Activated T-cell treated with anti-CD3 and anti-CD28 coated beads, Interleukin-2, amount 50 U/mL, for 24 hours (primary cell): ENCODE results near the gene ZZZ3.
"Not testable (repeated sequence)": the region's sequence is repeated elsewhere in the genome, so short reads cannot be mapped to it uniquely, and the experiment has no call there.

ENCODE experiments used
- DNase-seq: peaks from one replicate; pipeline ENCODE4 v3.0.0-alpha.2; 2020
- H3K27ac Mint-ChIP-seq: 2 replicates; pipeline ENCODE4 v1.8.0; 2020; ENCODE audit warnings: mild to moderate bottlenecking, mixed read lengths
- H3K27me3 Mint-ChIP-seq: 2 replicates; pipeline ENCODE4 v1.8.0; 2020; ENCODE audit warnings: mixed read lengths
- H3K36me3 Mint-ChIP-seq: 2 replicates; pipeline ENCODE4 v1.8.0; 2020; ENCODE audit warnings: low read depth, mixed read lengths
- H3K4me1 Mint-ChIP-seq: 2 replicates; pipeline ENCODE4 v1.8.0; 2020; ENCODE audit warnings: low read depth, mixed read lengths
- H3K4me3 Mint-ChIP-seq: 2 replicates; pipeline ENCODE4 v1.8.0; 2020; ENCODE audit warnings: mild to moderate bottlenecking, moderate library complexity, mixed read lengths
- H3K9me3 Mint-ChIP-seq: 2 replicates; pipeline ENCODE4 v1.8.0; 2020; ENCODE audit warnings: mixed read lengths

ZZZ3 gene

DNA sequence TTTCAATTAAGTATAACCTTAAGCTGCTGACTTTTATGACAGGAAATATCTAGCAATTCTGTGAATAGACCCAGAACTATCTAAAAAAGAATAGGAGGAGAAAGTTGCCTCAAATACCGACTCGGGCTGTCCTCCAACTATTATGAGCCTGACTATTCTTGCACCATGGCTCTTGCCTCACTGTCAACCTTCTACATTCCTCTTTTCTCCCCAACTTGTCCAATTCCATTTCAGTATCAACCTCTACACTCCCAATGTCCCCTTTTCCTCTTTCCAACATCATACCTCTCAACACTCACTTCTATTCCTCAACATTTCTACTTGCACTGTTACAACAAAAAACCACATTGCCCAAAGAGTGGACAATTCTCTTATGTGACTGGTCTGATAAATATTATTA, 2.3 kb downstream of the ZZZ3 start:
- peak overlapping the region; percentile 32 for H3K4me3 Mint-ChIP-seq
- H3K36me3 Mint-ChIP-seq = peaks cover 39% of the 10 kb centered on the region
- peaks cover 56% of the 10 kb centered on the region for H3K4me1 Mint-ChIP-seq
- no peak for DNase-seq
- no peaks in the 10 kb centered on the region for H3K27me3 Mint-ChIP-seq
- peak overlapping the region; percentile 11 for H3K27ac Mint-ChIP-seq
- H3K9me3 Mint-ChIP-seq = no peaks in the 10 kb centered on the region

- H3K4me1 Mint-ChIP-seq = peaks cover 55% of the 10 kb centered on the region
- DNase-seq = no peak
- H3K9me3 Mint-ChIP-seq = no peaks in the 10 kb centered on the region
- H3K36me3 Mint-ChIP-seq = peaks cover 47% of the 10 kb centered on the region
- no peak overlapping the region for H3K4me3 Mint-ChIP-seq
- H3K27me3 Mint-ChIP-seq = no peaks in the 10 kb centered on the region
- H3K27ac Mint-ChIP-seq = peak overlapping the region; percentile 26
Measured at GRCh38 chr1:77678660-77679610, 3.5 kb downstream of the ZZZ3 start.

- not testable (repeated sequence) for H3K27me3 Mint-ChIP-seq, H3K27ac Mint-ChIP-seq, H3K9me3 Mint-ChIP-seq, H3K4me3 Mint-ChIP-seq, DNase-seq
- H3K36me3 Mint-ChIP-seq = peaks cover 41% of the 10 kb centered on the region
- H3K4me1 Mint-ChIP-seq = peaks cover 74% of the 10 kb centered on the region
Measured at GRCh38 chr1:77674807-77675206, 7.7 kb downstream of the ZZZ3 start.

- peak overlapping the region; percentile 38 for H3K27ac Mint-ChIP-seq
- no peaks in the 10 kb centered on the region for H3K27me3 Mint-ChIP-seq
- H3K4me3 Mint-ChIP-seq = no peak overlapping the region
- DNase-seq = no peak
- peaks cover 75% of the 10 kb centered on the region for H3K4me1 Mint-ChIP-seq
- no peaks in the 10 kb centered on the region for H3K9me3 Mint-ChIP-seq
- H3K36me3 Mint-ChIP-seq = peaks cover 40% of the 10 kb centered on the region
Measured at GRCh38 chr1:77673716-77674355, 8.6 kb downstream of the ZZZ3 start.

- Mint-ChIP-seq H3K36me3 (peaks cover 35% of the 10 kb centered on the region), H3K4me1 (peaks cover 74% of the 10 kb centered on the region), H3K27me3 (no peaks in the 10 kb centered on the region), H3K4me3 (no peak overlapping the region), H3K27ac (peak overlapping the region; percentile 87), H3K9me3 (no peaks in the 10 kb centered on the region)
- no peak for DNase-seq
Measured at GRCh38 chr1:77673030-77673429, 9.4 kb downstream of the ZZZ3 start.

DNA sequence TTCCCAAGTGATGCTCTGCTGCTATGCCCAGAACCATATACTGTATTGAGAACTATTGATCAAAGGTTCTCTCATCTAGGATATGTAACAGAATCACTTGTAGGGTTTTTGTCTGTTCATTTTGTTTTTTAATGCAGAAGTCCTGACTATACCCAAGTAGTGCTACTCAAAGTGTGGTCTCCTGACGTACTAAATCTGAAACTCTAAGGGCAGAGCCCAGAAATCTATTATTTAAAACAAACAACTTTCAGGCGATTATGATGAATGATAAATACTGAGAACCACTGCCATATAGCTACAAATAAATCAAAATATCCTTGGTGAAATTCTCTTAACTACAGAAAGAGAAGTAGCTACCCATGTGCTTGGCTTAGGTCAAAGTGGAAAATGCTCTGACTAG, 10.1 kb downstream of the ZZZ3 start:
- H3K9me3 Mint-ChIP-seq = no peaks in the 10 kb centered on the region
- peaks cover 74% of the 10 kb centered on the region for H3K4me1 Mint-ChIP-seq
- no peak for DNase-seq
- H3K27ac Mint-ChIP-seq = peak overlapping the region; percentile 87
- no peaks in the 10 kb centered on the region for H3K27me3 Mint-ChIP-seq
- H3K4me3 Mint-ChIP-seq = no peak overlapping the region
- H3K36me3 Mint-ChIP-seq = peaks cover 35% of the 10 kb centered on the region

DNA sequence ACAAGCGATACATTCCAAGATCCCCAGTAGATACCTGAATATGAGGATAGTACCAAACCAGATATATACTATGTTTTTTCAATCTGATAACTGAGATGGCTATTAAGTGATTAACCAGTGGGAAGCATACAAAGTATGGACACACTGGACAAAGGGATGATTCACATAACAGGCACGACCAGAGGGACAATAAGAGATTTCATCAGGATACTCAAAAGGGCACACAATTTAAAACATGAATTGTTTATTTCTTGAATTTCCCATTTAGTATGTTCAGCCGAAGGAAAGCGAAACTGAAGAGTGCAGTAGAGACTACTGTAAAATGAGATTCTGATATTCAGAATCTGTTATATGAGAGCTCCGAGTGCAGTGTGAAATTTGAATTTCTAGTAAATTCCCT, 10.6 kb downstream of the ZZZ3 start:
- peak overlapping the region; percentile 55 for H3K27ac Mint-ChIP-seq
- peaks cover 35% of the 10 kb centered on the region for H3K36me3 Mint-ChIP-seq

GRCh38 chr1:77670330-77670729, 12.1 kb downstream of the ZZZ3 start:
- no peaks in the 10 kb centered on the region for H3K9me3 Mint-ChIP-seq

More for the DNA sequence above, 10.6 kb downstream of the ZZZ3 start:
- Mint-ChIP-seq H3K4me1 (peaks cover 75% of the 10 kb centered on the region), H3K27me3 (no peaks in the 10 kb centered on the region), H3K9me3 (no peaks in the 10 kb centered on the region), H3K4me3 (no peak overlapping the region)
- no peak for DNase-seq

DNA sequence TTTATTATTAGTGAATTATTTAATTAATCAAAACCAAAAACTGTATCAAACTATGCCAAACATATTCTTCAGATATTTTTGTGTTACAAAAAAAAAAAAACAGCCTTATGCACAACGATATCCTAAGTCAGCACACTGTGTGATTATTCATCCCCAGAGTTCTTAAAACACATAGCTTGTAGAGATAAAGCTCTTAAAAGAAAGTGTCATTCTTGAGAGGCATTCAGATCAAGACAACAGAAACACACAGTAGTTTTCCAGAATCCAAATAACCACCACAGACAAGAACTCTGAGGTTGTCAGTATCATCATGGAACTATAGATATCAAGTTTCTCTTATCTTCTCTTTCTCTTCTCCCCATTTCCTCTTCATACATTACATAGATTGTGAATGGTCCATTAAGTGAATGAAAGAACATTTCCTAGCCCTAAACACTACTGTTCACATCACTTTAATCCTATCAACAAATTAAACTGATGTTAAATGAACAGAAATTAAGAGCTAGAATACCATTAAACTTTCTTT, 13.5 kb downstream of the ZZZ3 start:
- Mint-ChIP-seq H3K4me3 (no peak overlapping the region), H3K9me3 (no peaks in the 10 kb centered on the region), H3K36me3 (peaks cover 19% of the 10 kb centered on the region), H3K27me3 (no peaks in the 10 kb centered on the region), H3K4me1 (peaks cover 76% of the 10 kb centered on the region), H3K27ac (peak overlapping the region; percentile 79)
- no peak for DNase-seq

More at GRCh38 chr1:77670330-77670729, 12.1 kb downstream of the ZZZ3 start:
- Mint-ChIP-seq H3K27me3 (no peaks in the 10 kb centered on the region), H3K4me1 (peaks cover 74% of the 10 kb centered on the region), H3K36me3 (peaks cover 27% of the 10 kb centered on the region), H3K4me3 (no peak overlapping the region), H3K27ac (peak overlapping the region; percentile 33)
- no peak for DNase-seq

DNA sequence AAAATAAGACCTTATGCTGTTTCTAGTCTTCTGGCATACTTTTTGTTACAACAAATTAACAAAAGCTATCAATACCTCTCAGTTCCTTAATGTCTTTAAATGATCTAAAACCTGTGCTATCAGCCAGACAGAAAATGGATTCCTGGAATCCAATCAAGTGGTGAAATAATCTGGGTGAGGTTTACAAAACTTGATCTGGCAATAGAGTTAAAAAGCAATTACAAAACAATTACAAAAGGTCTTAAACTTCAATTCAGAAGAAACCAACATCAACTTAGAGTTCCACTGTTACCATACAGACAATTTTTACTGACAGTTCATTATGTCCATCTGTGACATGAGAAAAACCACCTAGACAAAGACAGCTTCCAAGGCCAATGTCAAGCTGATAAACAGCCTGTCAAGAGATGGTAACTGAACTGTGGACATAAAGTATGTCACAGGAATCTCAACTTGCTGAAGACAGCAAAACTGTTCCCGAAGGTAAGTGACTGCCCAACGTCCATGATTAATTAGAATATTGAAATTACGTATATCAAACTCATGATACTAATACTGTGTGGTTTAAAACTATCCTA, 17.4 kb downstream of the ZZZ3 start:
- no peak for DNase-seq
- Mint-ChIP-seq H3K27ac (peak overlapping the region; percentile 4), H3K36me3 (peaks cover 24% of the 10 kb centered on the region), H3K4me1 (peaks cover 68% of the 10 kb centered on the region), H3K27me3 (no peaks in the 10 kb centered on the region), H3K9me3 (no peaks in the 10 kb centered on the region), H3K4me3 (no peak overlapping the region)

DNA sequence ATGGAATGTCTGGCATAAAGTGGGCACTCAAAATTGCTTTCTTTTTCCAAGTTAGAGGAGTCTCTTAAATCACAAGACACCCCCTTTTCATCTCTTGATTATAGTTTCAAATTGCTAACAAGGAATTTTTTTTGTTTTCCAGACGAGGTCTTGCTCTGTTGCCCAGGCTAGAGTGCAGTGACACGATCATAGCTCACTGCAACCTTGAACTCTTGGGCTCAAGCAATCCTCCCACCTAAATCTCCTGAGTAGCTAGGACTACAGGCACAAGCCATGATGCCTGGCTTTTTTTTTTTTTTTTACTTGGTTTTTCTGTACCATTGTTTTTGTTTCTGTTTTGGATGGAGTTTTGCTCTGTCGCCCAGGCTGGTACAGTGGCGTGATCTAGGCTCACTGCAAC, 20.8 kb downstream of the ZZZ3 start:
- Mint-ChIP-seq H3K4me1 (peaks cover 53% of the 10 kb centered on the region), H3K27me3 (no peaks in the 10 kb centered on the region), H3K4me3 (no peak overlapping the region), H3K9me3 (no peaks in the 10 kb centered on the region), H3K36me3 (peaks cover 30% of the 10 kb centered on the region), H3K27ac (peak overlapping the region; percentile 50)
- no peak for DNase-seq

DNA sequence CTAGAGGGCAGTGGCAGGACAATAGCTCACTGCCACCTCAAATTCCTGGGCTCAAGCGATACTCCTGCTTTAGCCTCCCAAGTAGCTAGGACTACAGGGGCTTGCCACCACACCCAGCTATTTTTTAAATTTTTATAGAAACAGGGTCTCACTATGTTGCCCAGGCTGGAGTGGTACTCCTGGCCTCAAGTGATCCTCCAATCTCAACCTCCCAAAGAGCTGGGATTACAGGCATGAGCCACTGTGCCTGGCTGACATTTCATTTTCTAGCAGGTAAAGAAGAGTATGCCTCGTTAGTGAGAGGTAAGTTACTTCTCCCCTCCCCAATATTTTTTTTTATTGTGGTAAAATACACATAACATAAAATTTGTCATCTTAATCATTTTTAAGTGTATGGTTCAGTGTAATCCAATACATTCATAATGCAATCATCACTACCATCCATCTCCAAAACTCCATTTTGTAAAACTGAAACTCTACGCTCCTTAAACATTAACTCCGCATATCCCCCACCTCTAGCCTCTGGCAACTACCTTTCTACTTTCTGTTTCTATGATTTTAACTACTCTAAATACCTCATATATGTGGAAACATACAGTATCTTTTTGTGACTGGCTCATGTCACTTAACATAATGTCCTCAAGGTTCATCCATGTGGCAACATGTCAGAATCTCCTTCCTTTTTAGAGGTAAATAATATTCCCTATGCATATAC, 22.4 kb downstream of the ZZZ3 start:
- Mint-ChIP-seq H3K4me3 (no peak overlapping the region), H3K4me1 (peaks cover 56% of the 10 kb centered on the region), H3K36me3 (peaks cover 43% of the 10 kb centered on the region), H3K27ac (peak overlapping the region; percentile 4), H3K27me3 (no peaks in the 10 kb centered on the region), H3K9me3 (no peaks in the 10 kb centered on the region)
- DNase-seq = no peak

- peaks cover 49% of the 10 kb centered on the region for H3K36me3 Mint-ChIP-seq
- H3K4me3 Mint-ChIP-seq = no peak overlapping the region
- no peaks in the 10 kb centered on the region for H3K27me3 Mint-ChIP-seq
- peaks cover 44% of the 10 kb centered on the region for H3K4me1 Mint-ChIP-seq
- DNase-seq = no peak
- no peak overlapping the region for H3K27ac Mint-ChIP-seq
- no peaks in the 10 kb centered on the region for H3K9me3 Mint-ChIP-seq
Measured at GRCh38 chr1:77658271-77658670, 24.2 kb downstream of the ZZZ3 start.

GRCh38 chr1:77655431-77655974, 27.0 kb downstream of the ZZZ3 start:
- Mint-ChIP-seq H3K4me1 (peaks cover 41% of the 10 kb centered on the region), H3K27ac (peak overlapping the region; percentile 81), H3K4me3 (no peak overlapping the region), H3K36me3 (peaks cover 62% of the 10 kb centered on the region), H3K9me3 (peaks cover 6% of the 10 kb centered on the region), H3K27me3 (no peaks in the 10 kb centered on the region)
- DNase-seq = no peak
